WERI-Rb-1 (cell line): ENCODE results near the gene SPRED2.

Experiments
- DNase-seq: peaks from one replicate; pipeline ENCODE4 v3.0.0-alpha.2; 2020
- H3K27ac ChIP-seq: fragments of 250-450 bp; sonication (Bioruptor Pico); 2 replicates; pipeline ENCODE4 v1.5.1; 2020; ENCODE audit warnings: mild to moderate bottlenecking, moderate library complexity
- H3K27me3 ChIP-seq: fragments of 250-450 bp; sonication (Bioruptor Pico); 2 replicates; pipeline ENCODE4 v1.5.1; 2021; ENCODE audit warnings: mild to moderate bottlenecking, low read depth, moderate library complexity; ENCODE audit not compliant: insufficient read depth, severe bottlenecking
- H3K36me3 ChIP-seq: fragments of 250-450 bp; sonication (Bioruptor Pico); 2 replicates; pipeline ENCODE4 v1.5.1; 2020; ENCODE audit warnings: mild to moderate bottlenecking, moderate library complexity
- H3K4me3 ChIP-seq: 2 replicates; pipeline ENCODE4 v1.5.1; 2011; ENCODE audit warnings: low read depth, mild to moderate bottlenecking, control low read depth, low read length
- H3K9me3 ChIP-seq: fragments of 250-450 bp; sonication (Bioruptor Pico); 2 replicates; pipeline ENCODE4 v1.5.1; 2021; ENCODE audit warnings: mild to moderate bottlenecking, moderate library complexity; ENCODE audit not compliant: severe bottlenecking
- CTCF ChIP-seq: IDR thresholded peaks from 2 replicates; pipeline ENCODE4 v1.5.1; 2011; ENCODE audit warnings: low read depth, mild to moderate bottlenecking, control low read depth, inconsistent platforms, low read length

Gene SPRED2

GRCh38 chr2:65425276-65425675 lies 7.1 kb downstream of the SPRED2 start:
- H3K36me3 ChIP-seq: no peaks in the 10 kb centered on the region
- H3K9me3 ChIP-seq: no peaks in the 10 kb centered on the region
- no peak overlapping the region for H3K27ac ChIP-seq
- no peak for TF ChIP-seq CTCF
- H3K4me3 ChIP-seq: no peak overlapping the region
- H3K27me3 ChIP-seq: no peaks in the 10 kb centered on the region
- no peak for DNase-seq

GRCh38 chr2:65424391-65424790 lies 8.0 kb downstream of the SPRED2 start:
- Histone ChIP-seq H3K4me3 (no peak overlapping the region), H3K27ac (no peak overlapping the region), H3K9me3 (no peaks in the 10 kb centered on the region), H3K36me3 (no peaks in the 10 kb centered on the region), H3K27me3 (no peaks in the 10 kb centered on the region)
- TF ChIP-seq CTCF: no peak
- no peak for DNase-seq

GRCh38 chr2:65421432-65421748 lies 11.0 kb downstream of the SPRED2 start:
- H3K27ac ChIP-seq: no peak overlapping the region
- no peak overlapping the region for H3K4me3 ChIP-seq
- no peak for TF ChIP-seq CTCF
- no peak for DNase-seq
- H3K9me3 ChIP-seq: no peaks in the 10 kb centered on the region
- H3K36me3 ChIP-seq: no peaks in the 10 kb centered on the region
- no peaks in the 10 kb centered on the region for H3K27me3 ChIP-seq

- DNase-seq: no peak
- no peaks in the 10 kb centered on the region for H3K9me3 ChIP-seq
- H3K27me3 ChIP-seq: no peaks in the 10 kb centered on the region
- TF ChIP-seq CTCF: no peak
- H3K4me3 ChIP-seq: no peak overlapping the region
- no peak overlapping the region for H3K27ac ChIP-seq
- no peaks in the 10 kb centered on the region for H3K36me3 ChIP-seq
Observed at GRCh38 chr2:65420712-65421431, 11.5 kb downstream of the SPRED2 start.

- Histone ChIP-seq H3K27ac (no peak overlapping the region), H3K27me3 (no peaks in the 10 kb centered on the region), H3K4me3 (no peak overlapping the region), H3K36me3 (no peaks in the 10 kb centered on the region), H3K9me3 (no peaks in the 10 kb centered on the region)
- DNase-seq: no peak
- no peak for TF ChIP-seq CTCF
Observed at GRCh38 chr2:65417509-65418085, 14.8 kb downstream of the SPRED2 start.

- no peak for DNase-seq
- H3K4me3 ChIP-seq: no peak overlapping the region
- H3K36me3 ChIP-seq: no peaks in the 10 kb centered on the region
- no peak overlapping the region for H3K27ac ChIP-seq
- H3K9me3 ChIP-seq: no peaks in the 10 kb centered on the region
- H3K27me3 ChIP-seq: no peaks in the 10 kb centered on the region
- no peak for TF ChIP-seq CTCF
Observed at GRCh38 chr2:65416945-65417344, 15.5 kb downstream of the SPRED2 start.
